GM18517 (cell line): ENCODE measurements around the gene TGM5.
"Not testable (repeated sequence)": the region's sequence is repeated elsewhere in the genome, so short reads cannot be mapped to it uniquely, and the experiment has no call there.

Experiments used
- ATAC-seq: cut with Tn5 transposase; IDR thresholded peaks from one replicate; pipeline ENCODE4 v1.9.1; 2021; ENCODE audit warnings: mild to moderate bottlenecking, moderate library complexity; ENCODE audit not compliant: unreplicated experiment

The TGM5 gene

GRCh38 chr15:43249699-43250203 lies 17.0 kb downstream of the TGM5 start:
- ATAC-seq: no peak

- no peak for ATAC-seq
Measured at GRCh38 chr15:43249236-43249635, 17.5 kb downstream of the TGM5 start.

GRCh38 chr15:43246261-43246774 lies 20.4 kb downstream of the TGM5 start:
- no peak for ATAC-seq

GRCh38 chr15:43244092-43244491 lies 22.6 kb downstream of the TGM5 start:
- no peak for ATAC-seq

GRCh38 chr15:43243020-43243645 lies 23.6 kb downstream of the TGM5 start:
- ATAC-seq: no peak

- ATAC-seq: no peak
Measured at GRCh38 chr15:43242616-43243015, 24.1 kb downstream of the TGM5 start.

- no peak for ATAC-seq
Measured at GRCh38 chr15:43241100-43241499, 25.6 kb downstream of the TGM5 start.

GRCh38 chr15:43239732-43240491 lies 26.8 kb downstream of the TGM5 start:
- no peak for ATAC-seq

GRCh38 chr15:43238671-43239131 lies 28.0 kb downstream of the TGM5 start:
- no peak for ATAC-seq

- no peak for ATAC-seq
Measured at GRCh38 chr15:43237842-43238470, 28.8 kb downstream of the TGM5 start.

- no peak for ATAC-seq
Measured at GRCh38 chr15:43235536-43235935, 31.2 kb downstream of the TGM5 start.

GRCh38 chr15:43232289-43232874 lies 34.3 kb downstream of the TGM5 start:
- ATAC-seq: no peak

- no peak for ATAC-seq
Measured at GRCh38 chr15:43230640-43231115, 36.0 kb downstream of the TGM5 start.

- ATAC-seq: no peak
Measured at GRCh38 chr15:43229977-43230376, 36.8 kb downstream of the TGM5 start.

GRCh38 chr15:43226436-43227305 lies 40.1 kb downstream of the TGM5 start:
- no peak for ATAC-seq

- ATAC-seq: not testable (repeated sequence)
Measured at GRCh38 chr15:43225950-43226255, 40.8 kb downstream of the TGM5 start.

- ATAC-seq: no peak
Measured at GRCh38 chr15:43225201-43225949, 41.4 kb downstream of the TGM5 start.

GRCh38 chr15:43221422-43221821 lies 45.3 kb downstream of the TGM5 start:
- ATAC-seq: no peak

- ATAC-seq: no peak
Measured at GRCh38 chr15:43220991-43221403, 45.7 kb downstream of the TGM5 start, which contains the start of gene EPB42. TSS of gene EPB42 (minus strand) at chr15:43221018. CDS start at chr15:43220825, 193 bp downstream.
